Measurements from ENCODE around the gene MACROD2. TPM values are rescaled to one million over a fixed set of nuclear protein-coding genes. Genes with fewer than 3 reads are reported as not detected.
"Not testable (repeated sequence)": the region's sequence is repeated elsewhere in the genome, so short reads cannot be mapped to it uniquely, and the experiment has no call there.

MACROD2 gene
- total RNA-seq, 1 donor from 2014 or later = 47.7 TPM

DNA sequence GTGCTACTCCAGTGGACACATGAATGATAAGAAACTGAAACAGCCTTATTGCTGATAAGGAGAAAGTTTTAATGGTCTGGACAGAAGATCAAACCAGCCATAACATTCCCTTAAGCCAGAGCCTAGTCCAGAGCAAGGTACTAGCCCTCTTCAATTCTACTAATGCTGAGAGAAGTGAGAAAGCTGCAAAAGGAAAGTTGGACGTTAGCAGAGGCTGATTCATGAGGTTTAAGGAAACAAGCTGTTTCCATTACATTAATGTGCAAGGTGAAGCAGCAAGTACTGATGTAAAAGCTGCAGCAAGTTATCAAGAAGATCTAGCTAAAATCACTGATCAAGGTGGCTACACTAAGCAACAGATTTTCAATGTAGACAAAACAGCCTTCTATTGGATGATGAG is 1943.5 kb downstream of the MACROD2 start:
- FAIRE-seq = no peak
- no peak for DNase-seq (ENCODE audit: low spot score in 2 of 2)

DNA sequence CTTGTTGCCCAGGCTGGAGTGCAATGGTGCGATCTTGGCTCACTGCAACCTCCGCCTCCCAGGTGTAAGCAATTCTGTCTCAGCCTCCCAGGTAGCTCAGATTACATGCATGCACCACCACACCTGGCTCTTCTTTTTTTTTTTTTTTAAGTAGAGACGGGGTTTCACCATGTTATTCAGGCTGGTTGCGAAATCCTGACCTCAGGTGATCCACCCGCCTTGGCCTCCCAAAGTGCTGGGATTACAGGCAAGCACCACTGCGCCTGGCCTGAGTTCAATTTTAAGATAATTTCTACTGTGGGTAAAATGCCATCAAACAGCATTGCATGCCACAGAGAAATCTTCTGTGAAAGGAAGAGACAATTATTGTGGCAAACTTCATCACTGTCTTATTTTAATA is 1944.8 kb downstream of the MACROD2 start:
- FAIRE-seq = no peak

GRCh38 chr20:15942130-15942529 is 1946.8 kb downstream of the MACROD2 start:
- DNase-seq (ENCODE audit: low spot score in 2 of 2) = no peak

More for the DNA sequence above, 1944.8 kb downstream of the MACROD2 start:
- no peak for DNase-seq (ENCODE audit: low spot score in 2 of 2)

GRCh38 chr20:15945289-15945688 is 1950.0 kb downstream of the MACROD2 start:
- no peak for DNase-seq (ENCODE audit: low spot score in 2 of 2)
- no peak for FAIRE-seq

More at GRCh38 chr20:15942130-15942529, 1946.8 kb downstream of the MACROD2 start:
- FAIRE-seq = no peak

DNA sequence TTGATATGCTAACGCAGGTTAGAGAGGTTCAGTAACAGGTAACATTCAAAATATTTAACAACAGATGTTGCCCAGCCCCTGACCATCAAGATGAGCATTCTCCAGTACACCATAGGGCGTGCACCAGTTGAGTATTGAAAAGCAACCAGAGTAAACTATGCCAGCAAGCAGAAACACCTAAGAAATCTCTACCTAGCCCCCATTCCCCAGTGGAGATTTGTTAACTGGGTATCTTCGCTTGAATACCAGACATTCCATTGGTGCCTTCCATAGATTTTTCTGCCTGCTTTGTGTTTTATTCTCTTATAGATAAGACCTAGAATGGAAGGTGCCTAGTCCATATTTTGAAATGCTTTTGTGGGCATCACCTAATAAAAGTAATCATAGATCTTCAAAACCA is 1954.1 kb downstream of the MACROD2 start:
- no peak for DNase-seq (ENCODE audit: low spot score in 2 of 2)
- no peak for FAIRE-seq

- FAIRE-seq (no peak), DNase-seq (ENCODE audit: low spot score in 2 of 2) (no peak)
Observed at GRCh38 chr20:15951658-15952057, 1956.3 kb downstream of the MACROD2 start.

DNA sequence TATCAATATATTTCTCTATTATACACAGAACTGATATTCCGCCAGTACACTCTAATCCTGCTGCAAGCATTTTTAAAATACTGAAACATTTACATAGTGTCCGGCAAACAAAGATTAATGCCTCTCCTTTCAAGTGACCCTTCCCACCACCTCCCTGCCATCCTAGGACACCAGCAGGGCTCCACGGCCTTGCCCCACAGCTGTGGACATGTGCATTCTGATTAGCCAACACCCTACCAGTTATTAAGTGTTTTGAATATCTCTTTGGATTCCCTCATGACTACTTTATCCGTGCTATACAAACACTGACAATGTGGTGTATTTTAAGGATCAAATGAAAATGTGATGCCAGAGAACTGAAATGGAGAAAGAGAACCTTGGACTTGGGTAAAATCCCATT is 1962.8 kb downstream of the MACROD2 start:
- DNase-seq (ENCODE audit: low spot score in 2 of 2) (no peak), FAIRE-seq (no peak)

DNA sequence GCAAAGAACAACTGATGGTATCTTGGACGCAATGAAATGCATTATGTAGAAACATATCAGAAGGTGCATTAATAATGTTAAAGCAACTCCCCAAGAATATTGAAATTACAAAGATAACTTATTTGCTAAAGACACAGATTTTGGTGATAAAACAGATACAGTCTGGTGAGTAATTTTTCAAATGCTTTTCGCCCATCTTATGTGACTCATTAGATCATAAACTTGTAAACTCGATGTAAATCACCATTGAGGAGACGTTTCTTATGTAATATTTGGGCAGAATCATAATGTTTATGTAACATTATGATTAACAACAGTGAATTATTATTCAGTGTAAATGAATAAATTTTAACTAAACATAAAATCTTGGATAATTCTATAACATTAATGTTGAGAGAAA is 1969.8 kb downstream of the MACROD2 start:
- no peak for DNase-seq (ENCODE audit: low spot score in 2 of 2)
- FAIRE-seq = no peak

DNA sequence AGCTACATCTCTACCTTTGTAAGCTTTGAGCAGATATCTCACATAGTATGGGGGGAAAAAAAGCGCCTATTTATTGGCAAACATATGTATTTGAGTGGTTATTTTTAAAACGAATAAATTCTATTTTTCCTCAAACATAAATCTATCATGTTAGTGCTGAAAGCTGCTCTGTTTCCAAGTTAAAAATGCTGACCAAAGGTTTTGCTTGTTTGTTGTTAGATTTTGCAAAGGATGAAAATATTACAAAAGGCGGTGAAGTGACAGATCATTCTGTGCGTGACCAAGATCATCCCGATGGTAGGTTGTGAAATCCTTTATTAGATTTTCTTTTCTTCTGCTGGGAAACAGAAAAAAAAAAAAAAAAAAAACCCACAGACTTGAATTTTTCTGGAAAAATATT is 1972.0 kb downstream of the MACROD2 start:
- FAIRE-seq = no peak
- no peak for DNase-seq (ENCODE audit: low spot score in 2 of 2)

- FAIRE-seq (no peak), DNase-seq (ENCODE audit: low spot score in 2 of 2) (no peak)
Observed at GRCh38 chr20:15976047-15976736, 1980.9 kb downstream of the MACROD2 start.

DNA sequence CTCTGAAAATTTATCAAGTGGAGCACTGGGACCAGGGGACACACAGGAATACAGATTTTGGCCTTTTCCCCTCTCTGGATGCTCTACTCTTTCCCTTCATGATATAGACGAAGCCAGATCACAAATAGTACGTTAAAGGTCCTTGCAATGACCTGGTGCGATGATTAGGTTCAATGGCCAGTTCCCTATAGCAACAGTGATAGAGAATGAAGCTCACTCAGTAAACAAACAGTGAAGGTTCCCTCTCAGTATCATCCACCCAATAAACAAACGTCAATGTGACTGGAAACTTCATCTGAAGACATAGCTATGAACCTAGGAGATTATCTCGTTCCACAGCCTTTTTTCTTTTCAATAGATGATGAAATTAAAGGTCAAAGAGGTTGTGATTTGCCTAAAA is 1981.7 kb downstream of the MACROD2 start:
- FAIRE-seq = no peak
- no peak for DNase-seq (ENCODE audit: low spot score in 2 of 2)

- DNase-seq (ENCODE audit: low spot score in 2 of 2) (no peak), FAIRE-seq (no peak)
Observed at GRCh38 chr20:15977758-15978157, 1982.4 kb downstream of the MACROD2 start.

GRCh38 chr20:15985494-15986368 is 1990.4 kb downstream of the MACROD2 start:
- not testable (repeated sequence) for FAIRE-seq

DNA sequence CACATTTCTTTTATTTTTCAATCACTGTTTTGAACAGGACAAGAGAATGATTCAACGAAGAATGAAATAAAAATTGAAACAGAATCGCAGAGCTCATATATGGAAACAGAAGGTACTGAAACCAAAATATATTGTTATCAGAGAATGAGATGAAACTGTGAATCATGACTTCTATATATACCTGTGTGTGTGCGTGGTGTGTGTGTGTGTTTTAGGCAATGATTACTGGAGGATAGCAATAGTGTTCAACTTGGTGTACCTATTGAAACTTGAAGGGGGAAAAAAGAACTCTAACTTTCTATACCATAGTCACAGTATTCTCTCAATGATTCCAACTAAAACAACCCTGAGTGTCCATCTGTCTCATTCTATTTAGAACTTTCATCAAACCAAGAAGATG is 1991.4 kb downstream of the MACROD2 start:
- DNase-seq (ENCODE audit: low spot score in 2 of 2) = no peak
- no peak for FAIRE-seq

More at GRCh38 chr20:15985494-15986368, 1990.4 kb downstream of the MACROD2 start:
- not testable (repeated sequence) for DNase-seq (ENCODE audit: low spot score in 2 of 2)

GRCh38 chr20:15991279-15991678 is 1996.0 kb downstream of the MACROD2 start:
- no peak for FAIRE-seq
- DNase-seq (ENCODE audit: low spot score in 2 of 2) = no peak

DNA sequence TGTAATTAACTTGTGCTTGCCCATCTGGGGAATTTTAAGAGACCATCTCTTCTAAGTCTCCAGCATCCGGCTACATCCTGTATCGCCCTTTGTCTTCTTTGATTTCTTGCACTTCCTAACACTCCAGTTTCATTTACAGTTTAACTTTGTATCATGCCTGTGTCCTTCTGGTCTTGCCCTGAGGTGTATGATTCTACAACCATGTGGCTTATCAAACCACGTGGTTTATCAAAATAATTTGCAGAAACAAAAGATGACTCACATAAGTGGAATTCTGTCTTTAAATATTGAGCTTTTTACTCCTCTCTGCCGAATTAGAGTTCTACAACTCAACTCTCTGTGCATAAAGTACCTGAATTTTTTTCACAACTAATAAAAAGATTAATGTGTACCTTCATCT is 1997.2 kb downstream of the MACROD2 start:
- DNase-seq (ENCODE audit: low spot score in 2 of 2) = no peak
- no peak for FAIRE-seq

GRCh38 chr20:16000112-16000511 is 2004.8 kb downstream of the MACROD2 start:
- no peak for FAIRE-seq

GRCh38 chr20:16001286-16001685 is 2006.0 kb downstream of the MACROD2 start:
- DNase-seq (ENCODE audit: low spot score in 2 of 2) (no peak), FAIRE-seq (no peak)

More at GRCh38 chr20:16000112-16000511, 2004.8 kb downstream of the MACROD2 start:
- no peak for DNase-seq (ENCODE audit: low spot score in 2 of 2)

DNA sequence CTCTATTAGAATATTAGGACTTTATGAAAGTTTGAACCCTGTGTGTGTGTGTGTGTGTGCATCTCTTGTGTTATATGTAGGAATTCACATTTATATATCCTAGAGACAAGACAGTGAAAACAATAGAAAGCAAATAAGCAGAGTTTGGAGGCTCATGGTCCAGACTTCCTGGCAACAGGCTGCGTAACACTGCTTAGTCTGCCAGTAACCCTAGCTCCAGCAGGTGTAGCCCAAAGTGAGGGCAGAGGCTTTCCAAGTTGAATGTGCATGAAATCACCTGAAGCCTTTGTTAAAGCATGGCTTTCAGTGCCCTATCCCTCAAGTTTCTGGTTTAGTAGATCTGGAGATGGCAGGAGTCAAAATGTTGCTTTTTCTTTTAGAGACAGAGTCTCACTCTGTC is 2008.0 kb downstream of the MACROD2 start:
- DNase-seq (ENCODE audit: low spot score in 2 of 2) (no peak), FAIRE-seq (no peak)

GRCh38 chr20:16004108-16004854 is 2009.0 kb downstream of the MACROD2 start:
- FAIRE-seq (no peak), DNase-seq (ENCODE audit: low spot score in 2 of 2) (no peak)
